ENCODE measurements around the gene DYNC1I1. TPM values are rescaled to one million over a fixed set of nuclear protein-coding genes. Genes with fewer than 3 reads are reported as not detected.
"Not testable (repeated sequence)": the region's sequence is repeated elsewhere in the genome, so short reads cannot be mapped to it uniquely, and the experiment has no call there.

The DYNC1I1 gene
- total RNA-seq, 1 experiment from 2014 or later = 8.3 TPM

DNA sequence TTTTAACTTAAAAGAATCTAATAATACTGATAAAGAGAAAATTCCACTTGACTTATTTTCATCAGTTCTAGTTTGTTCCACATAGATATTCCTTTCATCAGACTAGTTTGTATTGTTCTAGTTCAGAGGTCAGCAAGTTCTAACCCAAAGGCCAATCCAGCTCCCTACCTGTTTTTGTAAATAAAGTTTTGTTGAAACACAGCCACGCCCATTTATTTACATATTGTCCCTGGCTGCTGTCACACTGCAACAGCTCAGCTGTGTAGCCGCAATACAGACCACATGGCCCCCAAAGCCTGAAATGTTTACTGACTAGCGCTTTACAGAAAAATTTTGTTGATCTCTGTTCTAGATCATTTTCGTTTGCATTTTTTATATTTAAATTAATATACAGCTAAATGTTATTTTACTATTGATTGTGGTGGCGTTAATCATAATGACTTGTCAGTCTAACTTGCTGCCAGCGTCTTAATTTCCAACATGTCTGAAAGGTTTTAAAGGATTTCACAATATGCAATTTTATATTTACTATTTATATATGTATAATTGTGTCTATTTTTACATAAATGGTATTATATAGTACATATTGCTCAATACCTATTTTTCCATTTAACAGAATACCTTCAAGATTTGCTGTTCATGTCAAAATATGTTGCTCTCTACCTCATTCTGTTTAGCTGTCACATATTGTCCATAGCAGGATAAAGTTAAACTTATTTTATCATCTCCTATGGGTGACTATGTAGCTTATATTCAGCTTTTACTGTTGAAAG is 159.3 kb downstream of the DYNC1I1 start:
- no peaks in the 10 kb centered on the region for H3K4me1 ChIP-seq
- H3K36me3 ChIP-seq (ENCODE audit: control insufficient read depth, insufficient read depth, low read length) = no peaks in the 10 kb centered on the region
- BruUV-seq (replicated peaks) = no TSS peak
- no peaks in the 10 kb centered on the region for H3K9me3 ChIP-seq
- intact Hi-C loops (cut with micrococcal nuclease; ENCODE audit: unreplicated experiment) = no loop called here
- H3K4me1 Mint-ChIP-seq (ENCODE audit: low read depth, unreplicated experiment) = no peaks in the 10 kb centered on the region
- no peaks in the 10 kb centered on the region for H3K27me3 Mint-ChIP-seq (ENCODE audit: insufficient read depth, unreplicated experiment)
- no peak overlapping the region for H3K4me3 ChIP-seq (ENCODE audit: low read depth, low read length)
- ChIA-PET POLR2A (no interaction called here), CTCF (no interaction called here)
- H3K4me3 Mint-ChIP-seq (ENCODE audit: unreplicated experiment) = no peak overlapping the region
- no peaks in the 10 kb centered on the region for H3K27me3 ChIP-seq (replicated peaks; ENCODE audit: control insufficient read depth, insufficient read depth, low read length)
- H3K9me3 Mint-ChIP-seq (ENCODE audit: unreplicated experiment) = no peaks in the 10 kb centered on the region
- TF ChIP-seq, protein P1, sequence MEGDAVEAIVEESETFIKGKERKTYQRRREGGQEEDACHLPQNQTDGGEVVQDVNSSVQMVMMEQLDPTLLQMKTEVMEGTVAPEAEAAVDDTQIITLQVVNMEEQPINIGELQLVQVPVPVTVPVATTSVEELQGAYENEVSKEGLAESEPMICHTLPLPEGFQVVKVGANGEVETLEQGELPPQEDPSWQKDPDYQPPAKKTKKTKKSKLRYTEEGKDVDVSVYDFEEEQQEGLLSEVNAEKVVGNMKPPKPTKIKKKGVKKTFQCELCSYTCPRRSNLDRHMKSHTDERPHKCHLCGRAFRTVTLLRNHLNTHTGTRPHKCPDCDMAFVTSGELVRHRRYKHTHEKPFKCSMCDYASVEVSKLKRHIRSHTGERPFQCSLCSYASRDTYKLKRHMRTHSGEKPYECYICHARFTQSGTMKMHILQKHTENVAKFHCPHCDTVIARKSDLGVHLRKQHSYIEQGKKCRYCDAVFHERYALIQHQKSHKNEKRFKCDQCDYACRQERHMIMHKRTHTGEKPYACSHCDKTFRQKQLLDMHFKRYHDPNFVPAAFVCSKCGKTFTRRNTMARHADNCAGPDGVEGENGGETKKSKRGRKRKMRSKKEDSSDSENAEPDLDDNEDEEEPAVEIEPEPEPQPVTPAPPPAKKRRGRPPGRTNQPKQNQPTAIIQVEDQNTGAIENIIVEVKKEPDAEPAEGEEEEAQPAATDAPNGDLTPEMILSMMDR (IDR thresholded peaks at IDR 0.05; ENCODE audit: insufficient read depth in 1 of 2, low read depth in 1 of 2, low read length in 1 of 2, severe bottlenecking in 1 of 2, unreplicated experiment in 1 of 2) = no peak
- no peak overlapping the region for H3K27ac Mint-ChIP-seq (ENCODE audit: unreplicated experiment)
- no peaks in the 10 kb centered on the region for H3K36me3 Mint-ChIP-seq (ENCODE audit: insufficient read depth, unreplicated experiment)
- DNase-seq = no peak

DNA sequence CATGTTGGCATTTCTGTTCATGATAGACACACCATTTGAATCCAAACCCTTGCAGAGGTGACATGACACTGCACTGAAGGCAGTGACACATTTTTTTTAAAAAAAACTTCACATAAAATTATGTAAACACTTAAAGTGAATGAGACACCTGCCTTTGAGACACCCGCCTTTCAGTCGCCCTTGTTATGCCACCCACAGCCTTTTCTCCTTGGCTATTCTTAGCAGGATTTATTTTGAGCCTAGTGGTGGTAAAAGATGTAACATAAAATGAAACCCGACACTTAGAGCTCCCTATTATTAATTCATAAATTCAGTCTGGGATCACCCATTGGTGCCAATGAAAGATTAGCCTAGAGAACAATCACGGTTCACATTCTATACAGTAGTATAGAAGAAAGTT is 161.3 kb downstream of the DYNC1I1 start:
- ChIA-PET POLR2A (no interaction called here), CTCF (no interaction called here)
- no peak overlapping the region for H3K4me3 ChIP-seq (ENCODE audit: low read depth, low read length)
- Mint-ChIP-seq H3K4me1 (ENCODE audit: low read depth, unreplicated experiment) (no peaks in the 10 kb centered on the region), H3K9me3 (ENCODE audit: unreplicated experiment) (no peaks in the 10 kb centered on the region), H3K27ac (ENCODE audit: unreplicated experiment) (no peak overlapping the region), H3K27me3 (ENCODE audit: insufficient read depth, unreplicated experiment) (no peaks in the 10 kb centered on the region), H3K4me3 (ENCODE audit: unreplicated experiment) (no peak overlapping the region), H3K36me3 (ENCODE audit: insufficient read depth, unreplicated experiment) (no peaks in the 10 kb centered on the region)
- no peaks in the 10 kb centered on the region for H3K9me3 ChIP-seq
- H3K36me3 ChIP-seq (ENCODE audit: control insufficient read depth, insufficient read depth, low read length) = no peaks in the 10 kb centered on the region
- H3K27me3 ChIP-seq (replicated peaks; ENCODE audit: control insufficient read depth, insufficient read depth, low read length) = no peaks in the 10 kb centered on the region
- BruUV-seq (replicated peaks) = no TSS peak
- H3K4me1 ChIP-seq = no peaks in the 10 kb centered on the region
- no peak for DNase-seq
- intact Hi-C loops (cut with micrococcal nuclease; ENCODE audit: unreplicated experiment) = no loop called here
- TF ChIP-seq, protein P1 (IDR thresholded peaks at IDR 0.05; ENCODE audit: insufficient read depth in 1 of 2, low read depth in 1 of 2, low read length in 1 of 2, severe bottlenecking in 1 of 2, unreplicated experiment in 1 of 2) = no peak

DNA sequence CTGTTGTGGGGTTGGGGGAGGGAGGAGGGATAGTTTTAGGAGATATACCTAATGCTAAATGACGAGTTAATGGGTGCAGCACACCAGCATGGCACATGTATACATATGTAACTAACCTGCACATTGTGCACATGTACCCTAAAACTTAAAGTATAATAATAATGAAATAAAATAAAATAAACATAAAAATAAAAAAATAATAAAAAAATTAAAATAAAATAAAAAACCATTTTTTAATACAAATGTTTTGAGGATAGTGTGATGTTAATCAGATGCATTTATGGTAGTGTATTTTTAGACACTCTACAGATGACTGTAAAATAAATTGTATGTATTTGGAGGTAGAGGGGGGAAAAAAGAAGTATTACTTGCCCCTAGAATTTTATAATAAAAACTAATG is 172.5 kb downstream of the DYNC1I1 start:
- H3K27me3 ChIP-seq (replicated peaks; ENCODE audit: control insufficient read depth, insufficient read depth, low read length); H3K36me3 ChIP-seq (ENCODE audit: control insufficient read depth, insufficient read depth, low read length); H3K9me3 ChIP-seq; intact Hi-C loops (cut with micrococcal nuclease; ENCODE audit: unreplicated experiment); DNase-seq; POLR2A ChIA-PET; H3K27me3 Mint-ChIP-seq (ENCODE audit: insufficient read depth, unreplicated experiment); H3K4me3 Mint-ChIP-seq (ENCODE audit: unreplicated experiment); BruUV-seq (replicated peaks); H3K9me3 Mint-ChIP-seq (ENCODE audit: unreplicated experiment); CTCF ChIA-PET; H3K27ac Mint-ChIP-seq (ENCODE audit: unreplicated experiment); H3K36me3 Mint-ChIP-seq (ENCODE audit: insufficient read depth, unreplicated experiment); H3K4me1 ChIP-seq; H3K4me3 ChIP-seq (ENCODE audit: low read depth, low read length); H3K4me1 Mint-ChIP-seq (ENCODE audit: low read depth, unreplicated experiment): not testable (repeated sequence)

Data from Caco-2 (cell line).